Skeletal muscle cell (primary cell): ENCODE results near the gene TRAPPC5.

Experiments
- DNase-seq: peaks from one replicate; pipeline ENCODE4 v3.0.0-alpha.2; 2010; ENCODE audit warnings: low read depth
- H3K4me3 ChIP-seq: 2 replicates; pipeline ENCODE4 v1.5.1; 2011; ENCODE audit warnings: low read depth, mild to moderate bottlenecking, control low read depth, low read length, moderate library complexity

The TRAPPC5 gene

GRCh38 chr19:7672522-7672921, 8.1 kb upstream of the TRAPPC5 start:
- DNase-seq = no peak
- H3K4me3 ChIP-seq = no peak overlapping the region

- DNase-seq = no peak
- H3K4me3 ChIP-seq = no peak overlapping the region
Observed at GRCh38 chr19:7674010-7675005, 6.3 kb upstream of the TRAPPC5 start.

GRCh38 chr19:7676376-7676775, 4.3 kb upstream of the TRAPPC5 start:
- no peak for DNase-seq

GRCh38 chr19:7676854-7677253, 3.8 kb upstream of the TRAPPC5 start, which contains the start of gene MCEMP1:
Gene MCEMP1, plus strand, starts transcription at chr19:7677090. Its CDS starts 31 bp downstream, at chr19:7677121.
- DNase-seq = no peak
- H3K4me3 ChIP-seq = no peak within 1 kb of the TSS

More at GRCh38 chr19:7676376-7676775, 4.3 kb upstream of the TRAPPC5 start:
- no peak overlapping the region for H3K4me3 ChIP-seq

GRCh38 chr19:7677669-7678311, 2.8 kb upstream of the TRAPPC5 start:
- no peak for DNase-seq
- no peak overlapping the region for H3K4me3 ChIP-seq

- DNase-seq = no peak
- no peak overlapping the region for H3K4me3 ChIP-seq
Observed at GRCh38 chr19:7678971-7679751, 1.5 kb upstream of the TRAPPC5 start.

- no peak for DNase-seq
- peak overlapping the region; percentile 99 for H3K4me3 ChIP-seq
Observed at GRCh38 chr19:7679771-7680605, 645 bp upstream of the TRAPPC5 start.

- peak; percentile 36 for DNase-seq
- H3K4me3 ChIP-seq = peak overlapping the region; percentile 99
Observed at GRCh38 chr19:7681340-7682174, 924 bp downstream of the TRAPPC5 start.

- peak overlapping the region; percentile 99 for H3K4me3 ChIP-seq
- no peak for DNase-seq
Observed at GRCh38 chr19:7682175-7682855, 1.7 kb downstream of the TRAPPC5 start.

- DNase-seq = no peak
- H3K4me3 ChIP-seq = no peak overlapping the region
Observed at GRCh38 chr19:7685546-7686445, 5.2 kb downstream of the TRAPPC5 start.

- DNase-seq = no peak
- H3K4me3 ChIP-seq = no peak overlapping the region
Observed at GRCh38 chr19:7687177-7687576, 6.5 kb downstream of the TRAPPC5 start.

- H3K4me3 ChIP-seq = no peak overlapping the region
- DNase-seq = no peak
Observed at GRCh38 chr19:7689165-7689564, 8.5 kb downstream of the TRAPPC5 start.

GRCh38 chr19:7690779-7691258, 10.2 kb downstream of the TRAPPC5 start:
- H3K4me3 ChIP-seq = no peak overlapping the region
- no peak for DNase-seq

- H3K4me3 ChIP-seq = no peak overlapping the region
- no peak for DNase-seq
Observed at GRCh38 chr19:7691497-7691896, 10.9 kb downstream of the TRAPPC5 start.

GRCh38 chr19:7692417-7693088, 11.9 kb downstream of the TRAPPC5 start:
- H3K4me3 ChIP-seq = no peak overlapping the region
- no peak for DNase-seq

GRCh38 chr19:7694499-7694898, 13.9 kb downstream of the TRAPPC5 start:
- no peak overlapping the region for H3K4me3 ChIP-seq
- DNase-seq = no peak
